ENCODE data around the gene DNMT3A.
"Not testable (repeated sequence)": the region's sequence is repeated elsewhere in the genome, so short reads cannot be mapped to it uniquely, and the experiment has no call there.

The DNMT3A gene

DNA sequence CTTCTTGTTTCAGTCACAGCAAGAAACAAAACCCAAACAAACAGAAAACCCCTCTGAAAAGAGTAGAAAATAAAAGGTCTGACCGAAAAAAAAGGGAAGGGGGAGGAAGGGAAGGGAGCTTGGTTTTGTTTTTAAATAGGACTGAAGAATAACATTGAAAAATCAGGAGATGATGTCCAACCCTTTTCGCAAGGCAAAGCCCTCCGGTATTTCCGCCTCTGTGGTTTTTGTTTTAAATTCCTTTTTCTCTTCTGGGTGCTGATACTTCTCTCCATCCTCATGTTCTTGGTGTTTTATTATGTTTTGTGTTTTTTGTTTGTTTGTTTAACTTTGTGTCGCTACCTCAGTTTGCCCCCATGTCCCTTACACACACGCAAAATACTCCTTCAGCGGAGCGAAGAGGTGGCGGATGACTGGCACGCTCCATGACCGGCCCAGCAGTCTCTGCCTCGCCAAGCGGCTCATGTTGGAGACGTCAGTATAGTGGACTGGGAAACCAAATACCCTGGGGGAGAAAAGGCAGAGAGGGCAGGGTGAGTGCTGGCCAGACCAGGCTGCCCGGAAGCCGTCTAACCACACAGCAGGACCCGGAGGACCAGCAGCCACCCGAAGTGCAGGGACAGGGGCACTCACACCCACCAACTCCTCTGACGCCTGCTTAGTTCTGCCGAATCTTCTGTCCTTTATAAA lies 107.7 kb downstream of the DNMT3A start:
- DNase-seq (ENCODE audit: low spot score) = no peak

DNA sequence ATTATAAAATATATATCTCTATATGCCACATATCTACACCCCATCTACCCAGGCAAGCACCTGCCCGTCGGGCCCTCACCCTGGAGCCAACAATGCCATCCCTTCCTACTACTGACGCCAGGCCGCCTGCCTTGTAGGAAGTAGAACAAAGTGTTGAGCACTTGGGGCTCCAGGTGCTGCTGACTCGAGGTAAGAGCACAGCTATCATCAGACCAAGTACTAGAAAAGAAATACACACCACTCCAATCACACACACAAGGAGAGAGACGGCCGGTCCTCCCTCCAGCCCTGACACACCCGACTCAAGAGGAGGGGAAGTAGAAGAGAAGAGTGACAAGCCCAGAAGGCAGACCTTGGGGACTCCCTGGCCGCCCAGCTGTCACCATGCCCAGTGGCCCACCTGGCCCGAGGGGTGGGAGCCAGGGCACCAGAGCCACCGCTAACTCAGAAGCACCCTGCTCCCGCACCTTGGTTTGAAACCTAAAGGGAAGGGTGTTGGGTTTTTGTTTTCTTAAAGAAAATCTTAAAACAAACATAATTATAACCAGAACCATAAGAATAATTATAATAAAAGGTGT lies 109.4 kb downstream of the DNMT3A start:
- no peak for DNase-seq (ENCODE audit: low spot score)

DNA sequence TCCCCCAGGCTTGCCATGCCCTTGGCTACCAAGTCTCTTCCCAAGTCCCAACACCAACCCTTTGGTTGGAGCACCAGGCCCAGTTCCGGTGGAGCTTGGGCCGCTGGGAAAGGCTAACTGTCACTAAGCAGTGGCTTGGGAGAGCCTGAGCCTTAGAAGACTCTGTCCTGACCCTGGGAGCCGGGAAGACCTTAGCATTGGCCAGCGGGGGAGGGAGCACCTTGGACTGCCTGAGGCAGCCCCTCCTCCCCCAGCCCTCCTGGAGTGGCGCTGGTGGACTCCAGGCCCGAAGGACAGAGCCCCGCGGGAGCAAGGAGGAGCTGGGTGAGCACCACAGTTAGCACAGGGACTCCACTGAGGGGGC lies 110.8 kb downstream of the DNMT3A start:
- DNase-seq (ENCODE audit: low spot score) = no peak

DNA sequence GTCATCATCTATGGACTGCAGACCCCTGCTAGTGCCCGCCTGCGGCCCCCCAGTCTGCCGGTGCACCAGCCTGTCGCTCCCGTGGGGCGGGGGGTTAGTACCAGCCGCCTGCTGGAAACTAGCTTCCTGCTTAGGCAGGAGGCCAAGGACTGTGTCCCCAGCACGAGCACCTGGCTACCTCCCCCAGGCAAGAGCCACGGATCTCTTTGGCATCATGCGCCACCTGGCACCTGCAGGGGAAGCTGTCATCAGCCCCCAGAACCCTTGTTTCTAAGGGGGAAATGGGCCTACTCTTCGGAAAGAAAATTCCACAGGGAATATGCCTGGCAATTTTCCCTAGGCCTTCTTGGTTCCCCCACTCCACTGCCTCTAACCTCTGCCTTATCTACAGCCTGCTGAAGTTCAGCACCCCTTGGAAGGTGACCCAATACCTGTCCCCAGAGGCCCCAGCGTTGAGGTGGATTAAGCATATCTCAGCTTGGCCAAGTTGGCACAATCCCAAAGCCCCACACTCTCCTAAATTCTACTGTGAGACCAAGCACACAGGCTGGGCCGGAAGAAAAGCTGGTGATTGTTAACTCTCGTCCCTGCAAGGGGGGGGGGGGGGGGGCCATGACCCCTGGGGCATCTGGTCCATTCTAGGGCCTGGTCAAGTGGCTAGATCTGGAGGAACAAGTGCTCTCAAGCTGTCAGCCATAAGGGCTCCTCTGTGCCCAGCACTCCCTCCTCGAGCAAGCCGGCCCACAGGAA lies 111.4 kb downstream of the DNMT3A start:
- no peak for DNase-seq (ENCODE audit: low spot score)

DNA sequence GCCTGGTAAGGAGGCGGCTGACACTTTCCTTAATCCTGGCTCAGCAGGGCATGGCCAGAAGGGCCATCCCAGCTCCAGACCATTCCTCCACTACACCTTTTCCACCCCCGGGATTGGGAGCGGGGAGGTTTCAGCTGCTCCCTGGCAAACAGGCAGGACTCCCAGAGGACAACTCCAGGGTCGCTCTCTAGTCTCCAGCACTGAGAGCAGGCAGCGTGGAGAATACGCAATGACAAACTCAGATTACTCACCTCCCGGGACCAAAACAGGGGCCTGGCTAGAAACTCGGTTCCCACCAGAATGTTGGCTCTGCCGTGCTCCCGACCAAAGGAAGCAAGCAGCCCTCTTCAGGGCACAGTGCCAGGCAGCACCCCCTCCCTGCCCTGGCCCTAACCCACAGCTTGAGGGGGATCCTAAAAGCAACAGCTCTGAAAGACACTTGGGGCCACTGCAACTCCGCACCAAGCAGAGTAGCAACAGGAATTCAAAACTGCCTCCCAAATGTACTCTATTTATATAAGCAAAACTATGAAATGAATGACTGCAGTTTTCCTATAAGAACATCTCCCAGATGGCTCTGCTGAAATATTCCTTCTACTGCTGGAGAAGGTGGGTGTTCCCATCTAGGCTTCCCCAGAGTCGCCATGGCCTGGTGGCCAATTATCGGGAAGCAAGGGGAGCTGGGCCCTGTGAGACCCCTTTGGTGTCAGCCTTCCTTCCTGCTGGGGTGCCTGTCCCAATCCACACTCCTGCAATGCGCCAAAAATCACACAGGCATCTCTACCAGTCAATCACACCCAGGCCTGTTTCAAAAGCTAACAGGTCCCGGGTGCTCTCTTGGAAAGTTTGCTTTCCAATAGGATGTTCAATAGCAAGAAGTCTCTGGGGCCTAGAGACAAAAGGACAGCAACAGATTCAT lies 112.2 kb downstream of the DNMT3A start:
- DNase-seq (ENCODE audit: low spot score) = no peak

DNA sequence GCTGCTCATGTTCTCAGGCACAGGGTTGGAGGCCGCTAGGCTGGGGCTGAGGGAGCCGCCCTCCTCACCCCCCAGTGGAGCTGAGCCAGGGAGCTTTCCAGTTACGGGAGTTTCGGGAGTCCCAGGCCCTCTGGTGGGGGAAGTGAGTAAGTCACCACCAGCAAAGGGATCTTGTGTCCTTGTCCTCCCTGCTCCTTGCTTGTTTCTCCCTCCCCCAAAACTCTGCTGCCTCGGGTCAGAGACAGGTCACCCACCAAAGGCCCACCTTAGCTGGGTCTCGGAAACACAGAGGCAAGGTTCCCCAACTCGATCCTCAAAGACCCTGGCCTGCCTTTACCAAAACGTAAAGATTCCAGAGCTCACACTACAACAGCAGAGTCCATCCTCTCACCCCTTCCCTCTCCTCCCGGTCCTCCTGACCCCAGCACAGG lies 112.9 kb downstream of the DNMT3A start:
- DNase-seq (ENCODE audit: low spot score) = peak; percentile 94

DNA sequence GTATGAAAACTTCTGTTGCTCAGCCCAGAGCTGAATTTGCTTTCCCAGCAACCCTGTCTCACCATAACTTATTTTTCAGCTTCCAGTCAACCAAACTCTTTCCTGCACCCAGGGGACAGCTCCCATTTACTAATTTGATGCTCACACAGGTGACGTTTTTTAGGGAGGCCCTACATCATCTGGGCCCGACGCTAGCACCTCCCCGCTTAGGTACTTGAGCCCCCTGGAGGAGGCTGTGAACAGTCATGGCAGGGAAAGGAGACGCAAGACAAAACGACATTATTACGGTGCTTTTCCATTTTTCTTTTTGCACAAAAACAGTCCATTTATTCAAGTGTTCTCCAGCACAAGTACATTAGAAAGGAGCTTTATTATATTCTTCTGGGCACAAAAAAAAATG lies 114.1 kb downstream of the DNMT3A start:
- no peak for DNase-seq (ENCODE audit: low spot score)

DNA sequence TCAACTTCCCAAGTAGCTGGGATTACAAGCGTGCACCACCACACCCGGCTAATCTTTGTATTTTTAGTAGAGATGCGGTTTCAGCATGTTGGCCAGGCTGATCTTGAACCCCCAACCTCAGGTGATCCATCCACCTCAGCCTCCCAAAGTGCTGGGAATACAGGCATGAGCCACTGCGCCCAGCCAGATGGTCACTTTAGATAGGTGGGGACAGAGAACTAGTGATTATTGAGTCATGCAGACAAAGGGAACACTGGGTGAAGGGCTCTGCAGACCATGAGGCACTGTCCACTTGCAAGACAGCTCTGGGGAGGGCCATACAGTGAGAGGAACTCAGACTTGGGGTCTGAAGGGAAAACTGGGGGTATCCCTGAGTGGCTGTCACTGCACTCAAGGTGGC lies 114.9 kb downstream of the DNMT3A start:
- DNase-seq (ENCODE audit: low spot score) = no peak

DNA sequence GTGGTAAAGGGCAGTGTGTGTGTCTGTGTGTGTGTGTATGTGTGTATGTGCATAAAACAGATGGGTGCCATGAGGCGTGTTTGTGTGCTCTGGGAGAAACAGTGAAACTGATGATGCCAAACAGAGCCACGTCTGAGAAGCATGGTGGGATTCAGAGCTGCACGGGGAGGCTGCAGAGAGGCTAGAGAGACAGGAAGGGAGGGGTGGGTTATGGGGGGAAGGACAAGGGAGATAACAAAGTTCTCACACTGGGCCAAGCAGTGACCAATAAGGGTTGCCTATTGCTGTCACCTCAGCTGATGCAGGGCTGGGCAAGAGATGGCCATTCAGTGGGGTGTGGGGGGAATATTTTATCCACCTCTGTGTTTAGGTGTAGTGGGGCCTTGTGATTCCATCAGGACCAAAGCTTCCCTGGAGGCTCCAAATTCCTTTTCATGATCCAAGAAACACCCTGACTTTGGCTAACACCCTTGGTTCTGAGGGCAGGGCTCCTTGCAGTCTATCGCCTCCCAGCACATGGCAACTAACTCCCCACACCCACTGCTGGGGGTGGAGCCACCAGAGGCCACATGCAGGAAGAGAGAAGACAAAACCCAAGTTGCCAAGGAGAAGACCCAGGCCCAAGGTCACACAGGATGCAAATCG lies 119.1 kb downstream of the DNMT3A start:
- DNase-seq (ENCODE audit: low spot score) = no peak

DNA sequence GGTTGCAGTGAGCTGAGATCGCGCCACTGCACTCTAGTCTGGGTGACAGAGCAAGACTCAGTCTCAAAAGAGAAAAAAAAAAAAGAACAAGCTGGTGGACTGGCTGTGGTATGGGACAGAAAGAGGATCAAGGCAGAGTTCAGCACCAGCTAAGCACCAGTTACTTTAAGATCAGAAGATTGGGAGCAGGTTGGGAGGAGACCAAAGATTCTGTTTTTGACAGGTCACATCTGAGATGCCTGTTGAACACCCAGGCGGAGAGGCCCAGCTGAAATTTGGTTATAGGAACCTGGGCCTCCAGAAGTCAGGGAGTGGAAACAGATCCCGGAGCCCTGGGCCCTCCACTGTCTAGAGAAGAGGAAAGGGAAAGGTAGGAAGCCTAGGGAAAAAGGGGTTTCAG lies 120.1 kb downstream of the DNMT3A start:
- DNase-seq (ENCODE audit: low spot score) = no peak

DNA sequence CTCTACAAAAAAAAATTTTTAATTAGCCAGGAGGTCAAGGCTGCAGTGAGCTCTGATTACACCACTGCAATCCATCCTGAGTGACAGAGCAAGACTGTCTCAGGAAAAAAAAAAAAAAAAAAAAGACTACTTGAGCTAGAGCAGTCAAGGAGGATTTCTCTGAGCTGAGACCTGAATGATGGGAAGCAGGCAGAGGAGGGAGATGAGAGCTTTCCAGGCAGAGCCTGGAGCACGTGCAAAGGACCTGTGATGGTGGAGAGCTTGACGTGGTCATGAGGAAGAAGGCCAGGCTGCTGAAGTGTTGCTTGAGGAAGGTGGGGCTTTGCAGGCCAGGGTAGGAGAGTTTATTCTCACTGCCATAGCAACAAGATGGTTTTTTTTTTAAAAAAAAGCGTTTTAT lies 121.4 kb downstream of the DNMT3A start:
- DNase-seq (ENCODE audit: low spot score) = no peak

DNA sequence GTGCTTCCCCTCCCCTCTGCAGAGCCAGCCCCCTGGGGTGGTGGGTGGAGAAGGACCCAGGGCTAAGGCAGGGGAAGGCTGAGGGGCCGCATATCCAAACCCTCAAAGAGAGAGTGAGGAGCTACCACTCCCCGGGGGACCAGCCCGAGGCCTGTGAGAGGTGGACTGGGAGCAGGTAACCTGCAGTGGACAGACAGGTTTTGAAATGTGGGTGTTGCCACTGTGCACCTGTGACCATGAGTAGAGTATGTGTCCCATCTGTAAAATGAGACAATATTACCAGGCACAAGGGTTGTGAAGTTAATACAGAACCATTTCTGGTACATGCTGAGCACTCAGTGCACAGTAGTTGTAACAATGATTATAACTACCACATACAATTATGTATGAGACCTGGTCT lies 122.1 kb downstream of the DNMT3A start:
- no peak for DNase-seq (ENCODE audit: low spot score)

DNA sequence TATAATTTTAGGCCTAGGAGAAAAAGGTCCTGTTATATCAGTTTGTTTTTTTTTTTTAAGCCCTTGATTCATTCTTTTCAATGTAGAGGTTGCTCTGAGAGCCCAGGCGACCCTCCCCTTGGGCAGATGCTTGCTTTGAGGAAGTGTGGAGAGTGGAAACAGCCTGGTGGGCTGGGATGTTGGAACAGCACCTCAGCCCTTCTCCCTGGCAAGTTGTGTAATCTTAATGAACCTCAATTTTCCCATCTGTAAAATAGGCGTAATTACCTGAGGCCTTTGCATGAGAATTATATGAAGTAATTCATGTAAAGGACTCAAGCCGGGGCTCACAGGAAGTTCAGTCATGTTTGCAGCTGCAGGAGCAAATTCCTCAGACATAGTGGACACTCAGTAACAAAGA lies 123.6 kb downstream of the DNMT3A start:
- DNase-seq (ENCODE audit: low spot score) = no peak

DNA sequence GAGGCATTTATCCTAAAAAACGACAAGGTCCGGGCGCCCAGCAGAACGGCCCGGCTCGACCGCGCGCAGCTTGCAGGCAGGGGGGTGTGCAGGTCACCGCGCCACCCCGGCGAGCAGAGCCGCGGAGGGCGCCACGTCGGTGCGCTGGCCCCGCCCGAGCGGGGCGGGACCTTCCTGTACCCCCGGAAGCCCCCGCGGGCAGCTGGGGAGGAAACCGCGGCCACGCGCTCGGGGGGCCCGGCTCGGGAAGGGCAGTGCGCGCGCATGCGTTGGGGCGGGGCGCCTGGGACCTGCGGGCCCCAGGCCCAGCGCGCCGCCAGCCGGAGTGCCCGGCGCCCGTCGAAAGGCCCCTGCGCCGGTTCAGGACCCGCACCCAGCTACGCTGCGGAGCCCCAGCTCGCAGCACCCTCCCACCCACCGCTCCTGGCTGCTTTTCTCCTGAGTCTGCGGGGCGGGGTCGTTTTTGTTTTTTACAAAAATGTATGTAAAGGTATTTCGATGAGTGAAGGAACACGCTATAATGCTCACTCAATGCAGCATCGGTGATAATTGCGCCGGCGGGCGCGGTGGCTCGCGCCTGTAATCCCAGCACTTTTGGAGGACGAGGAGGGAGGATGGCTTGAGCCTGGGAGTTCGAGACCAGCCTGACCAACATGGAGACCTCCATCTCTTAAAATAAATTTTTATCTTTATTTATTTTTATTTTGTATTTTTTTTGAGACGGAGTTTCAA lies 125.6 kb downstream of the DNMT3A start:
- no peak for DNase-seq (ENCODE audit: low spot score)

DNA sequence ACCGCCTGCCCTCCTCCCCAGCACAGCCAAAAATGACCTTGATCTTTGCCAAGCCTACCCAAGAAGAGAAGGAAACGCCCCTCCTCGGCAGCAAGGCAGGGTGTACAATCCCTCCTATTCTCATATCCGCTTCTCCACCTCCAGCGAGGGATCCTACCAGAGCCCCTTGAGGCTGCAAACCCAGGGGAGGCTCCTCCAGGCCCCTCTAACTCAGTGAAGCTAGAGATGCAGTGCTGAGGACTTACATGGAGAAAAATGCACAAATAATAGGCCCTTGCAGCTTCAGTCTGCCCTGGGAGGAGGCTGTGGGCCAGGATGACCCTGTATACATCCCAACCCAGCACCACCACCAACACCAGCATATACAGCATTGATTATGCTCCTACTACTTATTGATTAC lies 126.5 kb downstream of the DNMT3A start:
- no peak for DNase-seq (ENCODE audit: low spot score)

DNA sequence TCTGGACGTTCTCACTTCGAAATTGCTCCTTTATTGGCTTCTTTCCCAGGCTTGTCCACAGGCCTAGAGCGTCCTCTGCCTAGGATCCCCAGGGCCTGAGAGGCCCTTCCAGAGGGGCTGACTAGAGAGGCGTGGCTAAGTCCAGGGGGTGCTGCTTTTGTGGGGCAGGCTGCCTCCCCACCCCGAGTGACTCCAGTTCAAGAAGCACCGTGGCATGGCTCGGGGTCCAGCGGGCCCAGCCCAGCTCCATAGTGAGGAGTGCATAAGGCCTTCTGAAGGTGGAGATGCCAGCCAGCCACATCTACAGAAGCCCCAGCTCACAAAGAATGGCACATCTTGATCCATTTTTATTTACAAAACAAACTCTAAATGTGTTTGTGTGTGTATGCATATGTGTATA lies 128.5 kb downstream of the DNMT3A start:
- DNase-seq (ENCODE audit: low spot score) = no peak

DNA sequence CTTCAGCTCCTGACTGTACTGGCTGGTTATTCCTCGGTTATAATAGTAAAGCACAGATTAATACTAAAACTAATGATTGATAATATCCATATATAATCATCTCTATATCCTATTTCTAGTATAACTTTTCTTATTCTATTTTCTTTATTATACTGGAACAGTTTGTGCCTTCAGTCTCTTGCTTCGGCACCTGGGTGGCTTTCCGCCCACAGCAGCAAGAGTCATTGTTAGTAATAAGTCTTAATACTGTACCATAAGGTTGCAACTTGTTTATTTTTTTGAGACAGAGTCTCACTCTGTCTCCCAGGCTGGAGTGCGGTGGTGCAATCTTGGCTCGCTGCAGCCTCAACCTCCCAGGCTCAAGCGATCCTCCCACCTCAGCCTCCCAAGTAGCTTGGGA lies 130.8 kb downstream of the DNMT3A start:
- not testable (repeated sequence) for DNase-seq (ENCODE audit: low spot score)

DNA sequence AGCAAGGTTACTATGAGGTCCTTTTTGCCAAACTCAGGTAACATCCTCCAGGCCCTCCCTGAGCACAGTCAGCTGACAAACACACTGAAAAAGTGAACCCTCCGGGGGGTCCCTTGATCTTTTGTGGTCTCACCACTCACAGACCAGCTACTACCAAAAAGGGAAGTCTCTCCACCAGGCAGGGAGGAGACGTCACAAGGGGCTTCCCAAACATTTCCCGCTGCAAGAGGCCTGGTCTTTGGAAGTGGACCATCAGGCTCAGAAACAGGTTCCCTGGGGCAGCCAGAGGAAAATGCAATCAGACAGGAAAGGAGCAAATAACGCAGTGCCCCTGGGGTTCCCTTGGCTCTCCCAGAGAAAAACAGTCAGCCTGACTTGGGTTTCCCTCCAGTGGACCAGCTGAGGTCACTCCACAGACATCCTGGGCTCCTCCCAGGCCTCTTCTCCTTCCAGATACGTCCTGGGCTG lies 134.6 kb downstream of the DNMT3A start:
- DNase-seq (ENCODE audit: low spot score) = no peak

DNA sequence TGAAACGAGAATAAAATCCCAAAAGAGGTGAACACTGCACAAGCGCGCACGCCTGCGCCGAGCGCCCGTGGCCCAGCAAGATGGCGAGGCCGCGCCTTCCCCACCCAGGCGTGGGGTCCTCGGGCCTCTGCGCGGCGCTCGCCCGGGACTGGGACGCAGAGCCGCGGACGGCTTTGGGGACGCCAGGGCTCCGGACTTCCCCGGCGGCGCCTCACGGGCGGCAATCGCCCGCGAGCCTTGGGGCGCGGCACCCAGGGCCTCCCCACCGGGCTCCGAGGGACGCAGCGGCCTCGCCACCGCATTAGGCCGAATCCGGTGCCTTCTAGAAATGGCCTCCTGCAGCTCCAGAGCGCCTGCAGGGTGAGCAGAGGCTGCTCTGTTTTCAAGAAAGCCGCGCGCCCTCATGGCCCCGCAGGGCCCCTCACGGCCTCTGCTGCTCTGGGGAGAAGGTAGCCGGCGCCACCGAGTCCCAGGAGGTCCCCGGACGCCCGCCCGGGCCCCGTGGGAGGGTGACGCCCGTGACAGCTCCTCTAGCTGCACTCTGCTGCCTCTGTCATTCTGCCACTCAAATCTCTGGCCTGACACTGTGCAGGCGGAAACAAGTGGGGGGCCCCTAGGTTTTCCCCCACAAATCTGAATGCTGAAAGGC lies 137.4 kb downstream of the DNMT3A start:
- peak; percentile 36 for DNase-seq (ENCODE audit: low spot score)

DNA sequence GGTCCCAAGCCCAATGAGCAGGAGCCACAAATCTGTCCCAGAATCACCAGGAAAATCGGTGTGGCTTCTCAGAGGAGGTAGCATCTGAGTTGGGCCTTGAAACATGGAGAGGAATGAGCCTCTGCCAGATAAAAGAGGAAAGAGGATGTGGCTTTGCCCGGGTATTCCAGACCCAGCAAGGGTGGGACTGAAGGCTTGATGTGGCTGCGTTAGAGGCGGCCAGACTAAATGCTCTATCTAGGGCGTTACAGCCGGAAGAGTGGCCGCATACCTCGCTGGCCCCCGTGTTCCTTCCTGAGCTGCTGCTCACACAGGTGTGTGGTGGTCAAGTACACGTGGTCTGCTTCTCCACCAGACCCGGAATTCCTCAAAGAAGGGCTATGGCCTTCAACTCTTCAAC lies 139.4 kb downstream of the DNMT3A start:
- DNase-seq (ENCODE audit: low spot score) = no peak

DNA sequence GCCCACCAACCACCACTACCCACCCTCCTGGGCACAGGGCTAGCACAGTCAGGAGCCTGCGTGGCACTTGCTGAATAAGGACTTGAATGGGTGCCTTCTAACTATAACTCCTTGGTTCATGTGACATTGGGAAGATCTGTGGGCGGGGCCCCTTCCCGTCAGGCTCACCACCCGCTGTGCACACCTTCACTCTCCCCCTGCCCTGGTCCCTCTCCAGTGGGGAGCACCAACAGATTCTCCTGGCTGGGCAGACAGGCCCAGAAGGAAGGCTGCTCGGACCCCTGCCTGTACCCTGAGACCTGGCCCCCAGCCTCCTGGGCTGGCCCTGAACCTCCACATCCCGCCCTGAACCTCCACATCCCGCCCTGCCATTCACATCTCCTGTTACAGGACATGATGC lies 139.9 kb downstream of the DNMT3A start:
- no peak for DNase-seq (ENCODE audit: low spot score)

All from HuH-7.5 (cell line).